LNCAP (cell line): Measurements from ENCODE around the gene PPARA.

ENCODE experiments used
- CTCF ChIP-seq: fragments of 450-650 bp; IDR thresholded peaks from 2 replicates; pipeline ENCODE4 v1.5.1; 2017; ENCODE audit warnings: mild to moderate bottlenecking

PPARA gene

DNA sequence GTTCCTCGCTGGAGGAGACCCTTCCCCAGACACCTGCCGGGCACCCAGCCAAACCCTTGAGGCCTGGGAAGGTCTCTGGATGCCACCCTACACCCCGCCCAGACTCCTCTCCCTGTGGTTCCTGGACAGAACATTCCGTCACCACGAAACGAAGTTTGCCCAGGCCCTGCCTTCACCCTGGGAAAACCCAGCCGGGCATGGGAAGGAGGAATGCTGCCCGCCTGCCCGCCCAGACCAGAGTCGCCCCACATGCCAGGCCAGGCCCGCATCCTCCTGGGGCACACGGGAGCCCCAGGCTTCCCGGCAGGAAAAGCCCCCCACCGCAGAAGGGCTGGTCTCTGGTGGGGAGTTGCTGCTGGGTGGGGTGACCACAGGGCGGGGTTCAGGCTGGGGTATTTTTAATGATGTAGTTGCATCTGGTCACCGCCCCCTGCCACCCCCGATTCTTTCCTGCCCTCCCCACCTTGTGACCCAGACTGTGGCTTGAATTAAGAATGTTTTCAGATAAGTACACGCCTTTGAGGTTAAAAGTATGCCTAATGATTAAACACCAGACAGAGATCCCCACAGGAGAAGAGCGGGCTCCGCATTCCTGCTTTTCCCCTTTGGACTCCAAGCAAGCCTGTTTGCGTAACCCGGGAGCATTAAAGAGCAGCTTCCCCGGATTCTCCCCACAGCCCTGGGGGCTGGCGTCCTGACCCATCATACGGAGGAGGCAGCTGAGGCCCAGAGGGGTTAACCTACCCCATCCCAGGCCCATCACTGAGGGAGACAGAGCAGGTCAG is 44.6 kb upstream of the PPARA start:
- no peak; the same call in 1 of the 2 replicates for TF ChIP-seq CTCF

DNA sequence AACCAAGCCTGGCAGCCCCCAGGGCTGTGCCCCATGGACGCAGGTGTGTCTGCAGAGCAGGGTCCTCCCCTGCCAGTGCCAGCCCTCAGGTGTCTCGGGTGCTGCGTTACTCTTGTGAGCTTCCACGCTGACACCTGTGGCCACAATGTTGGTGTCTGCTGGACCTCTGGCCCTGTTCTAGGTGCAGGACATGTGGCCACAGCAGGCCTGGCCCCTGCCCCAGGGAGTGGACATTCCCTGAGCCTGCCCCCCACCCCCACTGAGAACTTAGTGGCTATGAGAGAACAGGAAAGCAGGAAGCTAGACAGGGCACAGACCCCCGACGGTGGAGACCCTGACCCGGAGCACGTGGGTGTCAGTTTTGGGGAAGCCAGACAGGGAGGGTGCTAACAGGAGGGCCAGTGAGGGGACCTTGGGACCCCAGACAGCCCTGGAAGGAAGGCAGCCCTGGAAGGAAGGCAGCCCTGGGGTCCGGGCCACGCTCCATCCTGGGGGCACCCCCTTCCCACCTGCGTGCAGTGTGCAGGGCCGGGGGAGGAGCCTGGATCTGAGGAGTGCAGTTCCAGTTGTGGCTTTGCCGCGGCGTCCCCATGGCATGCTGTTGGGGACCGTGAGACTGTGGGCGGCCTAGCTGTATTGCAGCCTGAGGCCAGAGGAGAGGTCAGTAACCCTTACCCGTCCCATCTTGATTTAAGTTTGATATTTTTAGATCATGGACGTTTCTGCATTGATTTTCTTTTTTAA is 43.9 kb upstream of the PPARA start:
- no peak for TF ChIP-seq CTCF

- TF ChIP-seq CTCF: no peak
Observed at GRCh38 chr22:46107089-46107664, 43.1 kb upstream of the PPARA start.

DNA sequence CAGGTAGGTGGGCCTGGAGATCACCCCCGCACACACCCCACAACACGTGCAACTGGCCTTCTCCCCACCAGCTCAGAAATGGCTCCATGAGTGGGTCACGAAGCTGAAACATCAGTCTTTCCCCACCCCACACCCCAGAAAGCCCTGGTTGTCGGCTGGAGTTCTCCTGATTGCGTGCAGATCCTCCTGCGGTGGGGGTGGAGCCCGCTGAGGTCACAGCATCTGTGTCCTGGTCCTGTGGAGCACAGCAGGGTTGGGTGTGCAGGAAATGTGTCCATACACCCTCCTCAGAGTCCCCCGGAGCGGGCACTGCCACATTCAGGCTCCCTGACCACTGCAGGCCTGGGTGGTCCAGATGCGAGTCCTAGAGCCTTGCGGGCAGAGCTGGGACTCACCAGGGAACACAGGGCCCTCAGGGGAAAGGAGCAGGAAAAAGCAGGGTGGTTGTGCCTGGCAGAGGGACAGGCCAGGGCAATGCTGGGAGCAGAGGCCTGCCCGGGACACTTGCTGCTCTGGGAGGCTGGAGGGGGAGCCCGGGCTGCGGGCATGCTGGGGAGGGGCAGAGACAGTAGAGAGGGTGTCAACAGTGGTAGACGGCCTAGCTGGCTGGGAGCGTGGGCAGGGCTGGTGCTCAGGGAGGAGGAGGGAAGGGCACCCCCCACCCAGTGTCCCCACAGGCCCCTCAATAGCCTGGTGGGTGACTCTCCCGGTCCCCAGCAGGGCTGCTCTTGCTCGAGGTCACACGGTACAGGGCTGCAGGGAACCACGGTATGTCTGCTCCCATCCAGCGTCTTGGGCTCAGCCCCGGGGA is 42.4 kb upstream of the PPARA start:
- no peak for TF ChIP-seq CTCF

DNA sequence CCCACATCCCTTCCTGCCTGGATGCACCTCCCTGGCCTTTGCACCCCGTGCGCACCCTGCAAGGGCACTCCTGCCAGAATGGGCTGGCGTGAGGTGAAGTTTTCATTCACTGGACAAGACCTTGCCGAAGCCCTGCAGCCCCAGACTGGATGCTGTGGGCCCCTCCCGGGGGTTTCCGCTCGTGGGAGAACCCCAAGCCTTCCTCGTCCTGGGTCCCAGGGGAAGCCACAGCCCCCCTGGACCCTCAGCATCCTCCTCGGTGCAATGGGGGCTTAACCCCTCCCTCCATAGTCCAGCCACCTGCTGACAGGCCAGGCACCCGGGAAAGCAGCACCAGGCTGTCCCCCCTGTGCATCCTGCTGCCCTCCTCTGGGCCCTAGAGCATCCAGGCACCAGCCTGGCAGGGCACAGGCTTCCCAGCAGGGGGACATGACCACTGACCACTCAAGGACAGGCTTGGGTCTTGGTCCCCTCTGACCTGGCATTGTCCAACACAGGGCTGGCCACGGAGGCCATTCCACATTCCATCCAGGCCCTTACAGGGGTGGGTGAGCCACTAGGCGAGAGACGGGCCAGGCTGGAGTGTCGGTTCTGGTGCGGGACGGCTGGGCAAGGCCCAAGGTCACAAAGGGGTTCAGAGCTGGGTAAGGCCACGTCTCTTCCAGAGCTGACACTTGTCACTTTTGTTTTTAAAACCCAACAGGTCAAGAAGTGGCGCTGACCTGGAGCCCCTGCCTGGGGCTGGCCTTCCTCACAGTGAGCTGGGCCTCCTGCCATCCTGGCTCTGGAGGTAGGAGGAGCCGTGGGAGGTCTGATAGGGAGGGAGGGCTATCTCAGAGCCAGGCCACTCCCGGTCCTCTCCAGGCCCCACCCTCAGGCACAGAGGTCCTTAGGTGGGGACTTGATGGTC is 41.5 kb upstream of the PPARA start:
- TF ChIP-seq CTCF: no peak

- TF ChIP-seq CTCF: no peak
Observed at GRCh38 chr22:46109474-46110003, 40.8 kb upstream of the PPARA start.
